ENCODE results near the gene CIRBP. TPM values are rescaled to one million over a fixed set of nuclear protein-coding genes. Genes with fewer than 3 reads are reported as not detected.

The CIRBP gene
- total RNA-seq (2014; rRNA removed; shearing (Covaris generic)) (278 and 287 TPM in 2 replicates), total RNA-seq (2022) (309 and 321 TPM in 2 replicates), Bru-seq, nascent RNA (percentile 82 among the genes with signal in this experiment), BruChase-seq, experiment 1, labeled RNA remaining after a 6-hour chase (percentile 92 among the genes with signal in this experiment), BruChase-seq, experiment 2, labeled RNA remaining after a 2-hour chase (percentile 91 among the genes with signal in this experiment)
- long read RNA-seq, transcript CIRBP-210 (8 exons, 938 nt) = minor isoform, 12 of 348 reads
- long read RNA-seq, transcript CIRBP-201 (7 exons, 1,328 nt) = major isoform, 153 of 348 reads
- long read RNA-seq, transcript CIRBP-222 (7 exons, 1,073 nt) = minor isoform, 10 of 348 reads
- long read RNA-seq, transcript CIRBP-246 (6 exons, 1,043 nt) = minor isoform, 39 of 348 reads
- long read RNA-seq, partial matches to known transcripts = 23 of 348 reads
- long read RNA-seq, other reads (novel, unspliced or antisense) = 80 of 348 reads

- Histone ChIP-seq H3K9me3 (ENCODE audit: low read length) (no peaks in the 10 kb centered on the region), H3K36me3 (ENCODE audit: insufficient read depth, low read length) (peaks cover 48% of the 10 kb centered on the region), H2AFZ (ENCODE audit: low read length) (no peak within 1 kb of the TSS), H3K4me2 (ENCODE audit: low read length) (peak within 1 kb of the TSS; percentile 100), H3K9me2 (ENCODE audit: insufficient read depth, low read length) (no peaks in the 10 kb centered on the region), H3K27ac (ENCODE audit: low read depth, low read length, poor library complexity, severe bottlenecking) (peak within 1 kb of the TSS; percentile 69), H3K4me3 (ENCODE audit: low read depth, low read length, poor library complexity, severe bottlenecking) (peak within 1 kb of the TSS; percentile 82), H3K4me1 (ENCODE audit: insufficient read depth, low read length, poor library complexity, severe bottlenecking) (peaks cover 85% of the 10 kb centered on the region), H3K79me2 (ENCODE audit: insufficient read depth, low read depth, low read length) (peaks cover 43% of the 10 kb centered on the region), H4K20me1 (ENCODE audit: insufficient read depth, low read length) (peaks cover 3% of the 10 kb centered on the region; the same call in 1 of the 2 replicates)
- DNase-seq (ENCODE audit: low spot score) = peak; percentile 99
- ChIA-PET POLR2A (interaction anchor here (0.6 to 1.0 kb wide), 6 partner anchors 10 to 175 kb away, joined by 3 to 23 read pairs (median 6); partner anchors contain the start of gene GPX4), CTCF (ENCODE audit: unreplicated experiment) (interaction anchor here (0.5 to 2.1 kb wide), 3 partner anchors 25 to 260 kb away, joined by 3 to 16 read pairs (median 7); no protein-coding TSS in a partner anchor)
- no TSS peak for BruUV-seq (replicated peaks)
- TF ChIP-seq CTCF (conservative IDR thresholded peaks at IDR 0.05; ENCODE audit: low read length) (no peak), EZH2phosphoT487 (IDR thresholded peaks at IDR 0.05; ENCODE audit: borderline replicate concordance, low read depth, low read length) (no peak)
- intact Hi-C loops (cut with micrococcal nuclease; ENCODE audit: unreplicated experiment) = loop anchor here (5.0 to 10.0 kb wide), 2 partner anchors 244 to 378 kb away; partner anchors contain the start of genes CNN2, RNU6-2 and TMEM259
Measured at GRCh38 chr19:1269065-1269477, at the start of gene CIRBP. TSS of gene CIRBP (plus strand) at chr19:1269332. CDS start at chr19:1270934, 1,602 bp downstream.

- Histone ChIP-seq H4K20me1 (ENCODE audit: insufficient read depth, low read length) (no peaks in the 10 kb centered on the region), H3K9me2 (ENCODE audit: insufficient read depth, low read length) (no peaks in the 10 kb centered on the region), H3K79me2 (ENCODE audit: insufficient read depth, low read depth, low read length) (0 out of 2 replicates have a peak, but pooled peaks cover 3% of the 10 kb centered on the region), H3K4me3 (ENCODE audit: low read depth, low read length, poor library complexity, severe bottlenecking) (no peak overlapping the region), H3K4me2 (ENCODE audit: low read length) (no peak overlapping the region), H3K9me3 (ENCODE audit: low read length) (no peaks in the 10 kb centered on the region), H3K27ac (ENCODE audit: low read depth, low read length, poor library complexity, severe bottlenecking) (no peak overlapping the region), H2AFZ (ENCODE audit: low read length) (no peak overlapping the region), H3K4me1 (ENCODE audit: insufficient read depth, low read length, poor library complexity, severe bottlenecking) (peaks cover 5% of the 10 kb centered on the region), H3K36me3 (ENCODE audit: insufficient read depth, low read length) (peaks cover 40% of the 10 kb centered on the region)
- TF ChIP-seq CTCF (conservative IDR thresholded peaks at IDR 0.05; ENCODE audit: low read length) (no peak), EZH2phosphoT487 (IDR thresholded peaks at IDR 0.05; ENCODE audit: borderline replicate concordance, low read depth, low read length) (no peak)
- intact Hi-C loops (cut with micrococcal nuclease; ENCODE audit: unreplicated experiment) = no loop called here
- CTCF ChIA-PET (ENCODE audit: unreplicated experiment) = no interaction called here
- DNase-seq (ENCODE audit: low spot score) = no peak
- POLR2A ChIA-PET = no interaction called here
- no TSS peak for BruUV-seq (replicated peaks)
Measured at GRCh38 chr19:1219786-1220476, 49.2 kb upstream of the CIRBP start.

Data from OCI-LY7 (cell line).